ENCODE data around the gene COL27A1.
"Not testable (repeated sequence)": the region's sequence is repeated elsewhere in the genome, so short reads cannot be mapped to it uniquely, and the experiment has no call there.

COL27A1 gene

GRCh38 chr9:114123031-114123977, 32.0 kb upstream of the COL27A1 start:
- DNase-seq: no peak

GRCh38 chr9:114124138-114124537, 31.2 kb upstream of the COL27A1 start:
- no peak for DNase-seq

- no peak for DNase-seq
Observed at GRCh38 chr9:114124666-114125475, 30.5 kb upstream of the COL27A1 start.

- no peak for DNase-seq
Observed at GRCh38 chr9:114125476-114126013, 29.8 kb upstream of the COL27A1 start.

GRCh38 chr9:114126247-114127060, 28.9 kb upstream of the COL27A1 start:
- DNase-seq: no peak

- DNase-seq: not testable (repeated sequence)
Observed at GRCh38 chr9:114128759-114129158, 26.6 kb upstream of the COL27A1 start.

- DNase-seq: no peak
Observed at GRCh38 chr9:114130141-114130540, 25.2 kb upstream of the COL27A1 start.

- DNase-seq: no peak
Observed at GRCh38 chr9:114130624-114131277, 24.6 kb upstream of the COL27A1 start.

GRCh38 chr9:114131808-114132549, 23.4 kb upstream of the COL27A1 start:
- no peak for DNase-seq

- DNase-seq: no peak
Observed at GRCh38 chr9:114132550-114132918, 22.8 kb upstream of the COL27A1 start.

- DNase-seq: no peak
Observed at GRCh38 chr9:114134827-114135396, 20.4 kb upstream of the COL27A1 start.

GRCh38 chr9:114137831-114138230, 17.5 kb upstream of the COL27A1 start:
- no peak for DNase-seq

GRCh38 chr9:114138552-114138971, 16.8 kb upstream of the COL27A1 start:
- no peak for DNase-seq

GRCh38 chr9:114139071-114139470, 16.3 kb upstream of the COL27A1 start:
- no peak for DNase-seq

GRCh38 chr9:114140401-114140800, 14.9 kb upstream of the COL27A1 start:
- no peak for DNase-seq

- no peak for DNase-seq
Observed at GRCh38 chr9:114140850-114141249, 14.5 kb upstream of the COL27A1 start.

GRCh38 chr9:114141553-114142402, 13.6 kb upstream of the COL27A1 start:
- no peak for DNase-seq

- DNase-seq: no peak
Observed at GRCh38 chr9:114143234-114143633, 12.1 kb upstream of the COL27A1 start.

- DNase-seq: no peak
Observed at GRCh38 chr9:114146735-114147134, 8.6 kb upstream of the COL27A1 start.

GRCh38 chr9:114149181-114149580, 6.2 kb upstream of the COL27A1 start:
- no peak for DNase-seq

All from SIG-M5 (cell line).